ENCODE data around the gene APH1B.

The APH1B gene

GRCh38 chr15:63264688-63265293, 12.6 kb upstream of the APH1B start:
- no peaks in the 10 kb centered on the region for H3K9me3 ChIP-seq (ENCODE audit: control insufficient read depth in 5 of 5, low read length in 5 of 5)
- H3K4me1 ChIP-seq (ENCODE audit: control insufficient read depth in 5 of 5, insufficient read depth in 5 of 5, low read length in 5 of 5) = no peaks in the 10 kb centered on the region
- no peak overlapping the region for H3K27ac ChIP-seq (ENCODE audit: low read depth, low read length)
- peaks cover 12 to 35% (median 19%) of the 10 kb centered on the region in 5 donors for H3K36me3 ChIP-seq (ENCODE audit: control insufficient read depth in 5 of 5, insufficient read depth in 5 of 5, low read length in 5 of 5)
- no peak overlapping the region for H3K4me3 ChIP-seq (ENCODE audit: low read depth in 1 of 5, low read length in 5 of 5)
- no peaks in the 10 kb centered on the region for H3K27me3 ChIP-seq (ENCODE audit: control insufficient read depth in 5 of 5, insufficient read depth in 4 of 5, low read length in 5 of 5)
- no peak overlapping the region for H3K9ac ChIP-seq (ENCODE audit: low read length in 5 of 5)

- no peak overlapping the region for H3K4me3 ChIP-seq (ENCODE audit: low read depth in 1 of 5, low read length in 5 of 5)
- peaks cover 0 to 16% (median 15%) of the 10 kb centered on the region in 5 donors for H3K4me1 ChIP-seq (ENCODE audit: control insufficient read depth in 5 of 5, insufficient read depth in 5 of 5, low read length in 5 of 5)
- H3K9ac ChIP-seq (ENCODE audit: low read length in 5 of 5) = no peak overlapping the region
- peaks cover 0 to 2% (median 0%) of the 10 kb centered on the region in 5 donors for H3K36me3 ChIP-seq (ENCODE audit: control insufficient read depth in 5 of 5, insufficient read depth in 5 of 5, low read length in 5 of 5)
- H3K27me3 ChIP-seq (ENCODE audit: control insufficient read depth in 5 of 5, insufficient read depth in 4 of 5, low read length in 5 of 5) = no peaks in the 10 kb centered on the region
- no peaks in the 10 kb centered on the region for H3K9me3 ChIP-seq (ENCODE audit: control insufficient read depth in 5 of 5, low read length in 5 of 5)
- H3K27ac ChIP-seq (ENCODE audit: low read depth, low read length) = no peak overlapping the region
These were observed 3.0 kb upstream of the APH1B start for GRCh38 chr15:63274427-63274826.

GRCh38 chr15:63276342-63277037, 915 bp upstream of the APH1B start:
- H3K36me3 ChIP-seq (ENCODE audit: control insufficient read depth in 5 of 5, insufficient read depth in 5 of 5, low read length in 5 of 5) = peaks cover 0 to 8% (median 0%) of the 10 kb centered on the region in 5 donors
- peak overlapping the region in 4 of 5 donors; percentile 82 to 94 (median 90) for H3K9ac ChIP-seq (ENCODE audit: low read length in 5 of 5)

DNA sequence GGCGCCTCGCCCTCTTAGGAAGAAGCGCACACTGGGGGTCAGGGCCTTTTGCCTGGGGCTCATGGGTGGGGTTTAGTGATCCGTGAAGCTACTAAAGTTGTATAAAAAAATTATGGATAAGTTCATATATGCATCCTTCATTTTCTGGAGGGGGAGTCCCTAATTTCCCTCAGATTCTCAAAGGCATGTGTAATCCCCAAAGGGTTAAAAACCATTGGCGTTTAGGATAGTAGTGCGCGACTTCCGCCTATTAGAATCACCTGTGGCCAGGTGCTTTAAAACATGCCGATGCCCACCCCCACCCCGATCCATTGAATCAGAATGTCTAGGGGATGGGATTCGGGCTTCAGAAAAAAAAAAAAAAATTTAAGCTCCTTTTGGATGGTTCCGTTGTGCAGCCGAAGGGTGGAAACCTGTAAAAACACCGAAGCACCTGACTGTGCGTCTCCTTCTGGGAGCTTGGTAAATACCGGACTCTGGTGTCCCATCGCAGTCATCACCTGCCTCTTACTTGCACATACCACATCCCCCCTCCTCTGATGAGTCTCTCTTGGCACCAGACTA, 570 bp downstream of the APH1B start:
- H3K36me3 ChIP-seq (ENCODE audit: control insufficient read depth in 5 of 5, insufficient read depth in 5 of 5, low read length in 5 of 5) = peaks cover 0 to 9% (median 3%) of the 10 kb centered on the region in 5 donors
- H3K27me3 ChIP-seq (ENCODE audit: control insufficient read depth in 5 of 5, insufficient read depth in 4 of 5, low read length in 5 of 5) = no peaks in the 10 kb centered on the region
- H3K27ac ChIP-seq (ENCODE audit: low read depth, low read length) = peak overlapping the region; percentile 62
- H3K9me3 ChIP-seq (ENCODE audit: control insufficient read depth in 5 of 5, low read length in 5 of 5) = no peaks in the 10 kb centered on the region
- H3K4me1 ChIP-seq (ENCODE audit: control insufficient read depth in 5 of 5, insufficient read depth in 5 of 5, low read length in 5 of 5) = peaks cover 0 to 20% (median 15%) of the 10 kb centered on the region in 5 donors
- peak overlapping the region; percentile 80 to 84 (median 83) for H3K4me3 ChIP-seq (ENCODE audit: low read depth in 1 of 5, low read length in 5 of 5)
- H3K9ac ChIP-seq (ENCODE audit: low read length in 5 of 5) = peak overlapping the region; percentile 38 to 85 (median 75)

More at GRCh38 chr15:63276342-63277037, 915 bp upstream of the APH1B start:
- Histone ChIP-seq H3K27ac (ENCODE audit: low read depth, low read length) (peak overlapping the region; percentile 60), H3K27me3 (ENCODE audit: control insufficient read depth in 5 of 5, insufficient read depth in 4 of 5, low read length in 5 of 5) (no peaks in the 10 kb centered on the region), H3K9me3 (ENCODE audit: control insufficient read depth in 5 of 5, low read length in 5 of 5) (no peaks in the 10 kb centered on the region), H3K4me1 (ENCODE audit: control insufficient read depth in 5 of 5, insufficient read depth in 5 of 5, low read length in 5 of 5) (peaks cover 0 to 16% (median 15%) of the 10 kb centered on the region in 5 donors), H3K4me3 (ENCODE audit: low read depth in 1 of 5, low read length in 5 of 5) (peak overlapping the region; percentile 77 to 89 (median 83))

- peaks cover 5 to 36% (median 23%) of the 10 kb centered on the region in 5 donors for H3K36me3 ChIP-seq (ENCODE audit: control insufficient read depth in 5 of 5, insufficient read depth in 5 of 5, low read length in 5 of 5)
- no peak overlapping the region for H3K9ac ChIP-seq (ENCODE audit: low read length in 5 of 5)
- H3K9me3 ChIP-seq (ENCODE audit: control insufficient read depth in 5 of 5, low read length in 5 of 5) = no peaks in the 10 kb centered on the region
- H3K4me1 ChIP-seq (ENCODE audit: control insufficient read depth in 5 of 5, insufficient read depth in 5 of 5, low read length in 5 of 5) = peaks cover 0 to 12% (median 4%) of the 10 kb centered on the region in 5 donors
- no peak overlapping the region for H3K27ac ChIP-seq (ENCODE audit: low read depth, low read length)
- H3K27me3 ChIP-seq (ENCODE audit: control insufficient read depth in 5 of 5, insufficient read depth in 4 of 5, low read length in 5 of 5) = no peaks in the 10 kb centered on the region
- no peak overlapping the region for H3K4me3 ChIP-seq (ENCODE audit: low read depth in 1 of 5, low read length in 5 of 5)
These were observed 5.7 kb downstream of the APH1B start for GRCh38 chr15:63283126-63283525.

DNA sequence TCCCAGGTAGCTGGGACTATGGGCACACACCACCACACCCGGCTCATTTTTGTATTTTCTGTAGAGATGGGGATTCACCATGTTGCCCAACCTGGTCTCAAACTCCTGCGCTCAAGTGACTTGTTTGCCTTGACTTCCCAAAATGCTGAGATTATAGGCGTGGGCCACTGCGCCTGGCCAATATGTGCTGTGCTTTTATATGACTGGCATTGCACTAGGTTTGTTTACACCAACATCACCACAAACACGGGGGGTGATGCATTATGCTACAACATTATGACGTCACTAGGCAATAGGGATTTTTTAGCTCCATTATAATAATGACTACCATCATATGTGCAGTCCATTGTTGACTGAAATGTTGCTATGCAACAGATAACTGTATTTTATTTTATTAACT, 6.9 kb downstream of the APH1B start:
- Histone ChIP-seq H3K27ac (ENCODE audit: low read depth, low read length) (no peak overlapping the region), H3K36me3 (ENCODE audit: control insufficient read depth in 5 of 5, insufficient read depth in 5 of 5, low read length in 5 of 5) (peaks cover 5 to 39% (median 23%) of the 10 kb centered on the region in 5 donors), H3K9ac (ENCODE audit: low read length in 5 of 5) (no peak overlapping the region)

DNA sequence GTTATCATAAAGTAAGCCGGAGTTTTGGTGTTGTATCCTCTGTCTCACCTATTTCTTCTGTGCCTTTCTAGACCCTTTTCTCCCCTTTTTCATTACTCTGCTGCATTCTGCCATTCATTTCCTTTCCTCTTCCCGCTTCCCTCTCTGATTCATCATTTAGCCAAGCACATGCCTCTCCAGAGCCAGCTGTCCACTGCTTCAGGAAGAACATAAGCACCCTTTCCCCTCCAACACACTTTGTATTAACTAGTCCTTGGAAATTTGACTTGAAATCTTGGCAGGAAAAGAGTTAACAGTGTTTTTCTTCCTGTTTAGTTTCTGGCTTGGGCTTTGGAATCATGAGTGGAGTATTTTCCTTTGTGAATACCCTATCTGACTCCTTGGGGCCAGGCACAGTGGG, 9.7 kb downstream of the APH1B start:
- H3K4me3 ChIP-seq (ENCODE audit: low read depth in 1 of 5, low read length in 5 of 5) = no peak overlapping the region
- no peaks in the 10 kb centered on the region for H3K9me3 ChIP-seq (ENCODE audit: control insufficient read depth in 5 of 5, low read length in 5 of 5)
- H3K9ac ChIP-seq (ENCODE audit: low read length in 5 of 5) = no peak overlapping the region
- H3K36me3 ChIP-seq (ENCODE audit: control insufficient read depth in 5 of 5, insufficient read depth in 5 of 5, low read length in 5 of 5) = peaks cover 5 to 31% (median 18%) of the 10 kb centered on the region in 5 donors
- no peak overlapping the region for H3K27ac ChIP-seq (ENCODE audit: low read depth, low read length)
- H3K27me3 ChIP-seq (ENCODE audit: control insufficient read depth in 5 of 5, insufficient read depth in 4 of 5, low read length in 5 of 5) = no peaks in the 10 kb centered on the region
- H3K4me1 ChIP-seq (ENCODE audit: control insufficient read depth in 5 of 5, insufficient read depth in 5 of 5, low read length in 5 of 5) = peaks cover 0 to 14% (median 6%) of the 10 kb centered on the region in 5 donors

More for the DNA sequence above, 6.9 kb downstream of the APH1B start:
- Histone ChIP-seq H3K9me3 (ENCODE audit: control insufficient read depth in 5 of 5, low read length in 5 of 5) (no peaks in the 10 kb centered on the region), H3K4me1 (ENCODE audit: control insufficient read depth in 5 of 5, insufficient read depth in 5 of 5, low read length in 5 of 5) (peaks cover 0 to 7% (median 2%) of the 10 kb centered on the region in 5 donors), H3K4me3 (ENCODE audit: low read depth in 1 of 5, low read length in 5 of 5) (no peak overlapping the region), H3K27me3 (ENCODE audit: control insufficient read depth in 5 of 5, insufficient read depth in 4 of 5, low read length in 5 of 5) (no peaks in the 10 kb centered on the region)

DNA sequence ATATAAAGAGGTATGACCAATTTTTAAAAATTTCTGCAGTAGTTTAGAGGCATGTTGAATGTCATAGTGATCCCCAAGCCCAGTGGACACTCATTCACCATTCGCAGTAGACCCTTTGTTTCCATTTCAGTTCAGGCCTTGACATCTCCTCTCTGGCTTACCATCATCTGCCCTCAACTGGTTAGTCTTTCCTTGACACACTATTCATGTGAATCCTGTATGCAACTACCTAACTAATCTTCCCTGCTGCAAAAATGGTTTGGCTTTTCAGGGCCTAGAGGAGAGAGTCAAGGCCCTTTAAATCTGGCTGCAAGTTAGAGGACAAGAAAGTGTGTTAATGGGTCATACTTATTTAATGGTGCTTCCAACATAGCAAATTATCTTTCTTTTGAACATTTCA, 10.9 kb downstream of the APH1B start:
- Histone ChIP-seq H3K4me3 (ENCODE audit: low read depth in 1 of 5, low read length in 5 of 5) (no peak overlapping the region), H3K9ac (ENCODE audit: low read length in 5 of 5) (no peak overlapping the region), H3K4me1 (ENCODE audit: control insufficient read depth in 5 of 5, insufficient read depth in 5 of 5, low read length in 5 of 5) (peaks cover 0 to 9% (median 6%) of the 10 kb centered on the region in 5 donors), H3K27me3 (ENCODE audit: control insufficient read depth in 5 of 5, insufficient read depth in 4 of 5, low read length in 5 of 5) (no peaks in the 10 kb centered on the region), H3K27ac (ENCODE audit: low read depth, low read length) (no peak overlapping the region), H3K9me3 (ENCODE audit: control insufficient read depth in 5 of 5, low read length in 5 of 5) (no peaks in the 10 kb centered on the region), H3K36me3 (ENCODE audit: control insufficient read depth in 5 of 5, insufficient read depth in 5 of 5, low read length in 5 of 5) (peaks cover 8 to 27% (median 18%) of the 10 kb centered on the region in 5 donors)

DNA sequence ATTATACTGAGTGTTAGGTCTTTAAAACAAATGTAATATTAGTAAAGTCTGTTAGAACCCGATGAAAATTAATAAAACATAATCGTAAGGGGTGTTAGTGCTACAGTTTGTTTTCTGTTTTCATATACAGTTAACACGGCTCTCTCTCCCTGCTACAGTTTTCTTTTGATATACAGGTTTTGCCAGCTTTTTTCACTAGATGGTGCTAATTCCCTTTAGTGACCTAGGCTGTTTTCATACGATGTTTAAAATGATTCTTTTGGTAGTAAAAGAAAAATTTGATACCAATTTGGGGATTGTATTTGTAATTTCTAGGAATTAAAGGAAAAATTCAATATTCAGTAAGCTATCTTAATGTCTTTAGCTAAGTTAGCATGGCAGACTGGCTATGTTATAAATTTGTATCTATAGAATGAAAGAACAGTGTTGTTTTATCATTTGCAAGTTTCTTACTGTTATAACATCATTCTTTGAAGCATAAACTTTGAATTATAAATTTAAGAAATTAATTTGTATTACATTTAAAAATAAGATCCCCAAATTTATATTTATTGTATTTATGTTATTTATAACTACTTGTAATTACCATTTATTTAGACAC, 11.5 kb downstream of the APH1B start:
- Histone ChIP-seq H3K9me3 (ENCODE audit: control insufficient read depth in 5 of 5, low read length in 5 of 5) (no peaks in the 10 kb centered on the region), H3K9ac (ENCODE audit: low read length in 5 of 5) (no peak overlapping the region), H3K4me3 (ENCODE audit: low read depth in 1 of 5, low read length in 5 of 5) (no peak overlapping the region), H3K36me3 (ENCODE audit: control insufficient read depth in 5 of 5, insufficient read depth in 5 of 5, low read length in 5 of 5) (peaks cover 10 to 27% (median 16%) of the 10 kb centered on the region in 5 donors), H3K27ac (ENCODE audit: low read depth, low read length) (no peak overlapping the region), H3K27me3 (ENCODE audit: control insufficient read depth in 5 of 5, insufficient read depth in 4 of 5, low read length in 5 of 5) (no peaks in the 10 kb centered on the region), H3K4me1 (ENCODE audit: control insufficient read depth in 5 of 5, insufficient read depth in 5 of 5, low read length in 5 of 5) (peaks cover 0 to 9% (median 6%) of the 10 kb centered on the region in 5 donors)
